Transverse colon (tissue), 4 donors: Measurements from ENCODE around the gene WDR11. TPM values are rescaled to one million over a fixed set of nuclear protein-coding genes. Genes with fewer than 3 reads are reported as not detected.

Experiments
- DNase-seq: peaks from one replicate; pipeline ENCODE4 v3.0.0-alpha.2; 2019
- H3K27ac ChIP-seq, 4 donors: fragments of 200-600 bp; sonication (generic); 2 replicates each; pipeline ENCODE4 v1.5.1; 2016 to 2018; ENCODE audit warnings: inconsistent platforms in 4 of 4
- H3K27me3 ChIP-seq: fragments of 200-600 bp; sonication (generic); 2 replicates; pipeline ENCODE4 v1.5.1; 2017; ENCODE audit warnings: inconsistent platforms
- H3K36me3 ChIP-seq, 4 donors: fragments of 200-600 bp; sonication (generic); 2 replicates each; pipeline ENCODE4 v1.5.1; 2017 to 2019; ENCODE audit warnings: inconsistent platforms in 4 of 4
- H3K4me1 ChIP-seq, 4 donors: fragments of 200-600 bp; sonication (generic); 2 replicates each; pipeline ENCODE4 v1.5.1; 2017 to 2020; ENCODE audit warnings: inconsistent platforms in 4 of 4
- H3K4me3 ChIP-seq, 4 donors: fragments of 200-600 bp; sonication (generic); 1 replicate in 1 of 4; 2 replicates in 3 of 4; pipeline versions ENCODE4 v1.5.1 to v1.6.1; 2017 to 2019; ENCODE audit warnings: inconsistent platforms in 4 of 4
- H3K9me3 ChIP-seq, 2 donors: fragments of 200-600 bp; sonication (generic); 2 replicates each; pipeline ENCODE4 v1.5.1; 2017 to 2019; ENCODE audit warnings: inconsistent platforms in 2 of 2
- CTCF ChIP-seq, 5 experiments: fragments of 200-600 bp in 3 of 5; fragments of 450-650 bp in 2 of 5; sonication (generic) in 3 of 5; IDR thresholded peaks; 1 replicate in 2 of 5; 2 replicates in 3 of 5; pipeline ENCODE4 v1.5.1; 2016 to 2017; ENCODE audit warnings: antibody characterized with exemption in 5 of 5, inconsistent platforms in 3 of 5, mild to moderate bottlenecking in 2 of 5, moderate library complexity in 1 of 5
- EP300 ChIP-seq: sonication (generic); formaldehyde crosslinking; IDR thresholded peaks from one replicate; pipeline ENCODE4 v1.6.1; 2017; ENCODE audit warnings: antibody characterized with exemption, low read depth
- POLR2A ChIP-seq: fragments of 450-650 bp; IDR thresholded peaks from one replicate; pipeline ENCODE4 v1.6.1; 2016; ENCODE audit warnings: antibody characterized with exemption, mild to moderate bottlenecking, moderate library complexity
- POLR2AphosphoS5 ChIP-seq, 3 donors: sonication (generic); formaldehyde crosslinking; IDR thresholded peaks; one replicate each; pipeline ENCODE4 v1.6.1; 2016; ENCODE audit warnings: antibody characterized with exemption in 3 of 3
- WGBS, 2 donors: methylation state at CpG; one replicate each; pipeline ENCODE4 v1.1.5; 2018; ENCODE audit warnings: low coverage in 1 of 2; 5-methylcytosine and 5-hydroxymethylcytosine counted together
- in situ Hi-C, 4 donors: fragments of 200-750 bp; cut with MboI; loops; one replicate each; pipeline versions ENCODE4 v1.15.0 to v1.15.1; 2017; ENCODE audit warnings: low sequenced_read_pairs in 3 of 4, low pct_ligation_motif_present in 1 of 4, low pct_unique_long_range_greater_than_20kb in 1 of 4
- intact Hi-C: fragments of 100-400 bp; cut with DNase I; formaldehyde crosslinking; loops from one replicate; pipeline ENCODE4 v1.15.1; 2023; ENCODE audit warnings: low total_unique reads
- total RNA-seq, 4 donors: library from RNA; depleted of rRNA; stranded (reverse); fragments of >200 nt; gene quantifications; one replicate each; pipeline ENCODE4 v1.1.0, GENCODE V29; 2016

The WDR11 gene
- total RNA-seq, 4 donors from 2014 or later, result 29.5 to 80.0 (median 57.9) TPM

GRCh38 chr10:120833222-120833928, 17.8 kb upstream of the WDR11 start:
- in situ Hi-C loops (no loop called here), intact Hi-C loops (no loop called here)
- Histone ChIP-seq H3K27ac (no peak overlapping the region), H3K4me1 (no peaks in the 10 kb centered on the region), H3K36me3 (no peaks in the 10 kb centered on the region), H3K9me3 (no peaks in the 10 kb centered on the region), H3K27me3 (no peaks in the 10 kb centered on the region), H3K4me3 (no peak overlapping the region)
- TF ChIP-seq POLR2A (no peak), CTCF (IDR thresholded peaks at IDR 0.05) (no peak), POLR2AphosphoS5 (IDR thresholded peaks at IDR 0.05) (no peak), EP300 (no peak)
- DNase-seq, result no peak
- WGBS, 2 donors, result 55 to 73% methylated on average over 3 to 6 of the region's 6 CpGs

GRCh38 chr10:120835603-120836002, 15.6 kb upstream of the WDR11 start:
- H3K9me3 ChIP-seq, result no peaks in the 10 kb centered on the region
- TF ChIP-seq POLR2A, result no peak
- TF ChIP-seq POLR2AphosphoS5 (IDR thresholded peaks at IDR 0.05), result no peak
- no peak for TF ChIP-seq EP300
- no peak for TF ChIP-seq CTCF (IDR thresholded peaks at IDR 0.05)
- H3K4me1 ChIP-seq, result no peaks in the 10 kb centered on the region
- in situ Hi-C loops (no loop called here), intact Hi-C loops (no loop called here)
- H3K27ac ChIP-seq, result no peak overlapping the region
- no peaks in the 10 kb centered on the region for H3K27me3 ChIP-seq
- 29 to 43% methylated on average over 1 to 2 of the region's 2 CpGs for WGBS, 2 donors
- DNase-seq, result no peak
- H3K4me3 ChIP-seq, result no peak overlapping the region
- H3K36me3 ChIP-seq, result no peaks in the 10 kb centered on the region

- in situ Hi-C loops, result no loop called here
- intact Hi-C loops, result no loop called here
- DNase-seq, result no peak
- H3K9me3 ChIP-seq, result no peaks in the 10 kb centered on the region
- H3K36me3 ChIP-seq, result no peaks in the 10 kb centered on the region
- no peak overlapping the region for H3K4me3 ChIP-seq
- no peaks in the 10 kb centered on the region for H3K4me1 ChIP-seq
- no peak overlapping the region for H3K27ac ChIP-seq
- no peaks in the 10 kb centered on the region for H3K27me3 ChIP-seq
- 68 to 85% methylated on average over 3 of the region's 3 CpGs for WGBS, 2 donors
- TF ChIP-seq EP300 (no peak), CTCF (IDR thresholded peaks at IDR 0.05) (no peak), POLR2AphosphoS5 (IDR thresholded peaks at IDR 0.05) (no peak), POLR2A (no peak)
Measured at GRCh38 chr10:120838941-120839340, 12.2 kb upstream of the WDR11 start.

- TF ChIP-seq EP300, result no peak
- TF ChIP-seq CTCF (IDR thresholded peaks at IDR 0.05), result no peak
- no peak for TF ChIP-seq POLR2AphosphoS5 (IDR thresholded peaks at IDR 0.05)
- TF ChIP-seq POLR2A, result no peak
- Histone ChIP-seq H3K4me3 (no peak overlapping the region), H3K9me3 (no peaks in the 10 kb centered on the region), H3K27me3 (no peaks in the 10 kb centered on the region), H3K27ac (no peak overlapping the region), H3K4me1 (no peaks in the 10 kb centered on the region), H3K36me3 (no peaks in the 10 kb centered on the region)
- 50 to 67% methylated on average over 1 of the region's 1 CpG for WGBS, 2 donors
- no peak for DNase-seq
- in situ Hi-C loops (no loop called here), intact Hi-C loops (no loop called here)
Measured at GRCh38 chr10:120841522-120842189, 9.5 kb upstream of the WDR11 start.
